ENCODE results near the gene SMIM21. TPM values are rescaled to one million over a fixed set of nuclear protein-coding genes. Genes with fewer than 3 reads are reported as not detected.

Gene SMIM21
- total and polyA plus RNA-seq, 3 donors from 2014 or later, result 0.50 to 3.2 (median 2.8) TPM

GRCh38 chr18:75472396-75472795 lies 44.9 kb upstream of the SMIM21 start:
- H3K27me3 ChIP-seq, result no peaks in the 10 kb centered on the region
- no peaks in the 10 kb centered on the region for H3K4me1 ChIP-seq
- no peaks in the 10 kb centered on the region for H3K9me3 ChIP-seq
- no peaks in the 10 kb centered on the region for H3K36me3 ChIP-seq (ENCODE audit: low read depth, missing control alignments)
- no peak overlapping the region for H3K27ac ChIP-seq
- DNase-seq, result no peak
- no peak overlapping the region for H3K4me3 ChIP-seq
- 84 to 90% methylated on average over 7 of the region's 7 CpGs for WGBS, 2 donors
- TF ChIP-seq POLR2A (IDR thresholded peaks at IDR 0.05) (no peak), CTCF (IDR thresholded peaks at IDR 0.05) (no peak)
- intact Hi-C loops (cut with DNase I; ENCODE audit: low total_unique reads), result loop anchor here (10.0 kb wide), 1 partner anchor 818 kb away; no protein-coding TSS in a partner anchor

GRCh38 chr18:75471850-75472249 lies 44.3 kb upstream of the SMIM21 start:
- Histone ChIP-seq H3K4me3 (no peak overlapping the region), H3K9me3 (no peaks in the 10 kb centered on the region), H3K27me3 (no peaks in the 10 kb centered on the region), H3K27ac (no peak overlapping the region), H3K36me3 (ENCODE audit: low read depth, missing control alignments) (no peaks in the 10 kb centered on the region), H3K4me1 (no peaks in the 10 kb centered on the region)
- 87 to 92% methylated on average over 9 of the region's 9 CpGs for WGBS, 2 donors
- intact Hi-C loops (cut with DNase I; ENCODE audit: low total_unique reads), result loop anchor here (10.0 kb wide), 1 partner anchor 817 kb away; no protein-coding TSS in a partner anchor
- no peak for TF ChIP-seq CTCF (IDR thresholded peaks at IDR 0.05)
- TF ChIP-seq POLR2A (IDR thresholded peaks at IDR 0.05), result no peak
- no peak for DNase-seq

- no peaks in the 10 kb centered on the region for H3K9me3 ChIP-seq
- intact Hi-C loops (cut with DNase I; ENCODE audit: low total_unique reads), result no loop called here
- no peaks in the 10 kb centered on the region for H3K36me3 ChIP-seq (ENCODE audit: low read depth, missing control alignments)
- 88 to 91% methylated on average over 5 of the region's 5 CpGs for WGBS, 2 donors
- no peaks in the 10 kb centered on the region for H3K4me1 ChIP-seq
- H3K27me3 ChIP-seq, result no peaks in the 10 kb centered on the region
- H3K27ac ChIP-seq, result no peak overlapping the region
- H3K4me3 ChIP-seq, result no peak overlapping the region
- DNase-seq, result no peak
- TF ChIP-seq POLR2A (IDR thresholded peaks at IDR 0.05) (no peak), CTCF (IDR thresholded peaks at IDR 0.05) (no peak)
Measured at GRCh38 chr18:75467851-75468250, 40.3 kb upstream of the SMIM21 start.

- 92 to 96% methylated on average over 12 of the region's 12 CpGs for WGBS, 2 donors
- intact Hi-C loops (cut with DNase I; ENCODE audit: low total_unique reads), result no loop called here
Measured at GRCh38 chr18:75467281-75467795, 39.8 kb upstream of the SMIM21 start.

More at GRCh38 chr18:75467281-75467795, 39.8 kb upstream of the SMIM21 start:
- Histone ChIP-seq H3K36me3 (ENCODE audit: low read depth, missing control alignments) (no peaks in the 10 kb centered on the region), H3K9me3 (no peaks in the 10 kb centered on the region), H3K27me3 (no peaks in the 10 kb centered on the region), H3K4me3 (no peak overlapping the region), H3K27ac (no peak overlapping the region), H3K4me1 (no peaks in the 10 kb centered on the region)
- DNase-seq, result no peak
- TF ChIP-seq POLR2A (IDR thresholded peaks at IDR 0.05) (no peak), CTCF (IDR thresholded peaks at IDR 0.05) (no peak)
